HL-60 (cell line): ENCODE data around the gene UIMC1.
A peak's percentile ranks its signal among the peaks of the same experiment; 100 is the strongest.

Source experiments
- DNase-seq, 2 experiments: peaks; one replicate each; pipeline ENCODE4 v3.0.0-alpha.2; 2010 to 2020; ENCODE audit warnings: low read depth in 1 of 2, low spot score in 1 of 2
- H3K27ac ChIP-seq: fragments of 250-450 bp; sonication (Bioruptor Pico); replicated peaks from 2 replicates; pipeline ENCODE4 v1.5.1; 2020; ENCODE audit warnings: mild to moderate bottlenecking, moderate library complexity
- H3K27me3 ChIP-seq: fragments of 250-450 bp; sonication (Bioruptor Pico); 2 replicates; pipeline ENCODE4 v1.5.1; 2021; ENCODE audit warnings: mild to moderate bottlenecking, moderate library complexity; ENCODE audit not compliant: insufficient read depth, poor library complexity, severe bottlenecking
- H3K4me3 ChIP-seq: replicated peaks from 2 replicates; pipeline ENCODE4 v1.5.1; 2011; ENCODE audit warnings: mild to moderate bottlenecking, control low read depth, low read length; ENCODE audit not compliant: insufficient read depth
- GABPA ChIP-seq: IDR thresholded peaks from 2 replicates; pipeline ENCODE4 v1.6.1; 2012; ENCODE audit warnings: low read depth
- POLR2AphosphoS5 ChIP-seq: IDR thresholded peaks from 2 replicates; pipeline ENCODE4 v1.6.1; 2012; ENCODE audit warnings: low read depth
- SPI1 ChIP-seq: IDR thresholded peaks from 2 replicates; pipeline ENCODE4 v1.6.1; 2012; ENCODE audit warnings: low read depth, mild to moderate bottlenecking, borderline replicate concordance
- TF ChIP-seq, protein P1 (sequence below): IDR thresholded peaks from one replicate; pipeline ENCODE4 v1.5.1; 2011; ENCODE audit warnings: low read length, control low read depth, inconsistent platforms; ENCODE audit not compliant: insufficient read depth
- TF ChIP-seq, protein P2 (sequence below): IDR thresholded peaks from 2 replicates; pipeline ENCODE4 v1.6.1; 2012; ENCODE audit warnings: low read depth; ENCODE audit not compliant: insufficient replicate concordance

UIMC1 gene

DNA sequence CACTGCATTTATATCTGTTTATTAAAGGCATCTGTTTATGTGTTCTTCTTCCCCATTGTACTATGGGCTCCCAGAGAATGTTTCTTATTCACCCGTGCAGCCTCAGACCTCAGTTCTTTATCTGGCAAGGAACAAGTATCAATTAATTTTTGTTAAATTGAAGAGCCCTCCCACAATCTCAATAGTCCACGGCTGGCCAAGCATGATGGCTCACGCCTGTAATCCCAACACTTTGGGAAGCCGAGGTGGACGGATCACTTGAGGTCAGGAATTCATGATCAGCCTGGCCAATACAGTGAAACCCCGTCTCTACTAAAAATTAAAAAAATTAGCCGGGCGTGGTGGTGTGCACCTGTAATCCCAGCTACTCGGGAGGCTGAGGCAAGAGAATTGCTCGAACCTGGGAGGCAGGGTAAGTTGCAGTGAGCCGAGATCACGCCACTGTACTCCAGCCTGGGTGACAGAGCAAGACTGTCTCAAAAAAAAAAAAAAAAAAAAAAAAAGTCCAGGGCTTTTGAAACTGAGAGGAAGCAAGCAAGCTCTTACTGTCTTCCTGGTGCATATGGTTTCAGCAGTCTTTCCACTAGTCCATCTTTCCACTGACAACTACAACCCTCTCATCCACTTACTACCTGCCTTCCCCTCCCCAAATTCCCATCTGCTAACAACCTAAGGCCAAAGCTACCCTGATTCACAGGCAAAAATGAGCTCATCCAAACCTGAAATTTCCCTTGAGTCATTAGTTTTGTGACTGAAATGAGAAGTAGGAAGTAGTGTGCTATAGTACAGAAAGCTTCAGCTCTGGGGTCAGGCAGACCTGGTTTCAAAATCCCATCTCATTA lies 105.1 kb downstream of the UIMC1 start:
- Histone ChIP-seq H3K27me3 (no peaks in the 10 kb centered on the region), H3K4me3 (no peak overlapping the region), H3K27ac (peak overlapping the region; percentile 69)
- DNase-seq: peak in 1 of 2 experiments; percentile 52
- no peak for TF ChIP-seq SPI1
- TF ChIP-seq, protein P1, sequence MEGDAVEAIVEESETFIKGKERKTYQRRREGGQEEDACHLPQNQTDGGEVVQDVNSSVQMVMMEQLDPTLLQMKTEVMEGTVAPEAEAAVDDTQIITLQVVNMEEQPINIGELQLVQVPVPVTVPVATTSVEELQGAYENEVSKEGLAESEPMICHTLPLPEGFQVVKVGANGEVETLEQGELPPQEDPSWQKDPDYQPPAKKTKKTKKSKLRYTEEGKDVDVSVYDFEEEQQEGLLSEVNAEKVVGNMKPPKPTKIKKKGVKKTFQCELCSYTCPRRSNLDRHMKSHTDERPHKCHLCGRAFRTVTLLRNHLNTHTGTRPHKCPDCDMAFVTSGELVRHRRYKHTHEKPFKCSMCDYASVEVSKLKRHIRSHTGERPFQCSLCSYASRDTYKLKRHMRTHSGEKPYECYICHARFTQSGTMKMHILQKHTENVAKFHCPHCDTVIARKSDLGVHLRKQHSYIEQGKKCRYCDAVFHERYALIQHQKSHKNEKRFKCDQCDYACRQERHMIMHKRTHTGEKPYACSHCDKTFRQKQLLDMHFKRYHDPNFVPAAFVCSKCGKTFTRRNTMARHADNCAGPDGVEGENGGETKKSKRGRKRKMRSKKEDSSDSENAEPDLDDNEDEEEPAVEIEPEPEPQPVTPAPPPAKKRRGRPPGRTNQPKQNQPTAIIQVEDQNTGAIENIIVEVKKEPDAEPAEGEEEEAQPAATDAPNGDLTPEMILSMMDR: no peak
- no peak for TF ChIP-seq GABPA
- TF ChIP-seq, protein P2, sequence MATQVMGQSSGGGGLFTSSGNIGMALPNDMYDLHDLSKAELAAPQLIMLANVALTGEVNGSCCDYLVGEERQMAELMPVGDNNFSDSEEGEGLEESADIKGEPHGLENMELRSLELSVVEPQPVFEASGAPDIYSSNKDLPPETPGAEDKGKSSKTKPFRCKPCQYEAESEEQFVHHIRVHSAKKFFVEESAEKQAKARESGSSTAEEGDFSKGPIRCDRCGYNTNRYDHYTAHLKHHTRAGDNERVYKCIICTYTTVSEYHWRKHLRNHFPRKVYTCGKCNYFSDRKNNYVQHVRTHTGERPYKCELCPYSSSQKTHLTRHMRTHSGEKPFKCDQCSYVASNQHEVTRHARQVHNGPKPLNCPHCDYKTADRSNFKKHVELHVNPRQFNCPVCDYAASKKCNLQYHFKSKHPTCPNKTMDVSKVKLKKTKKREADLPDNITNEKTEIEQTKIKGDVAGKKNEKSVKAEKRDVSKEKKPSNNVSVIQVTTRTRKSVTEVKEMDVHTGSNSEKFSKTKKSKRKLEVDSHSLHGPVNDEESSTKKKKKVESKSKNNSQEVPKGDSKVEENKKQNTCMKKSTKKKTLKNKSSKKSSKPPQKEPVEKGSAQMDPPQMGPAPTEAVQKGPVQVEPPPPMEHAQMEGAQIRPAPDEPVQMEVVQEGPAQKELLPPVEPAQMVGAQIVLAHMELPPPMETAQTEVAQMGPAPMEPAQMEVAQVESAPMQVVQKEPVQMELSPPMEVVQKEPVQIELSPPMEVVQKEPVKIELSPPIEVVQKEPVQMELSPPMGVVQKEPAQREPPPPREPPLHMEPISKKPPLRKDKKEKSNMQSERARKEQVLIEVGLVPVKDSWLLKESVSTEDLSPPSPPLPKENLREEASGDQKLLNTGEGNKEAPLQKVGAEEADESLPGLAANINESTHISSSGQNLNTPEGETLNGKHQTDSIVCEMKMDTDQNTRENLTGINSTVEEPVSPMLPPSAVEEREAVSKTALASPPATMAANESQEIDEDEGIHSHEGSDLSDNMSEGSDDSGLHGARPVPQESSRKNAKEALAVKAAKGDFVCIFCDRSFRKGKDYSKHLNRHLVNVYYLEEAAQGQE: no peak
- no peak; the same call in 1 of the 2 replicates for TF ChIP-seq POLR2AphosphoS5

DNA sequence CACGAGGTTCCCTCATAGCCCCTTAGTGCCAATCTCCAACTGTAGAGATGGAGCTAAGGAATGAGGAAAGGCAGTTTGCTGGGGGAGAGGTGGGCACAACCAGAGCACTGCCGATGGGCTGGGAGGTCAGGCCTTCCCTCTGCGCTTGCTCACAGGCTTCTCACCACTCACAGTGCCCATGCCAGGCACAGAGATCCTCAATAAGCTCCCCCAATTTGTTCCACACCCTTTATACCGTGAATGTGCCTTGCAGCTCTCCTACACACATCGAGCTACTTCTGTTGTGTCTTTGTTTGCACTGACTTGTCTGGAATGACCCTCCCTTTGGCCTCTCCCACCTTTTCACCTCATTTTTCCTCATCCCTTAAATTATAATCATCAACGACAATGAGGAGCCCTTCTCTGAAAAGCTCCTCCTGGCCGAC lies 105.8 kb downstream of the UIMC1 start:
- TF ChIP-seq POLR2AphosphoS5 (no peak), SPI1 (no peak), GABPA (no peak)
- TF ChIP-seq, protein P2: no peak
- TF ChIP-seq, protein P1: no peak
- Histone ChIP-seq H3K27me3 (no peaks in the 10 kb centered on the region), H3K4me3 (no peak overlapping the region), H3K27ac (peak overlapping the region; percentile 69)
- no peak for DNase-seq

DNA sequence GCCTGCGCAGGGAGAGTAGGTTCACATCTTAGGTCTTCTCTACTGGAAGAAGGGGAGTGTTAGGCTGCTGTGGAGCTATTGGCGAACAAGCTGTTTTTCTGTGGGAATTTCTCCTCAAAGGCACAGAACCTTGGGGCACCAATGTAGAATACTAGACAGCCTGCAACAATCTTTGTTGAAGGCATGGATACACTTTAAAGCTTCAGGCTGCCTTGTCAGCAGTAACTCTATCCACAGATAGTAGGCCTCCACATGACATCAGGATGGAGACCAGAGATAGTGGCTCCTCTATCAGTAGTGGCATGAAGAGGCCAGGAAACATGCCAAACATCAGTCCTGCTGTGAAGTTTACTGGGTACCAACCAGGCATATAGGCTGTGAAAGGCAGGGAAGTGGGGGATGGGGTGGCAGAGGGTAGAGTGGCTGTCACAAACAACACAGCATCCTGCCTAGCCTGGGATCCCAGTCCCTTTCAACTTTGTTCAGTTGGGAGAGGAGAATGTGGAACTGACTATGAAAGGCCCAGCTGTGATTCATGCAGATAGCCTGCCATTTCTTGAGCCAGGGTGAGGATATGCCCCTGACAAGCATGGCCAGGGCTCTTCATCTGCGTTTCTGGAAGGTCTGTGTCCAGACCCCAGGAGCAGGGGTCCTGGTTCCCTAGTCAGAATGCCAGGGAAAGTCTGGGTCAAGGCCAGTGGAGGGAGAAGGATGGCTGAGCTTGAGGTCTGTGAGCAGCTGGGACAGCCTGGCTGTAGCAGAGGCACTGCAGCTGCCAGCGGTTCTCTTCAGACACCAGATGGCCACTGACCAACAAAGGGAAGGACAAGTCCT lies 106.4 kb downstream of the UIMC1 start:
- Histone ChIP-seq H3K27ac (peak overlapping the region; percentile 69), H3K4me3 (no peak overlapping the region), H3K27me3 (no peaks in the 10 kb centered on the region)
- TF ChIP-seq SPI1 (no peak), POLR2AphosphoS5 (no peak), GABPA (no peak)
- TF ChIP-seq, protein P1: no peak
- TF ChIP-seq, protein P2: no peak
- DNase-seq: no peak
